HG03060 (cell line): ENCODE measurements around the gene GPR4.
"Not testable (repeated sequence)": the region's sequence is repeated elsewhere in the genome, so short reads cannot be mapped to it uniquely, and the experiment has no call there.

ENCODE experiments used
- ATAC-seq: cut with Tn5 transposase; IDR thresholded peaks from one replicate; pipeline ENCODE4 v1.9.1; 2021; ENCODE audit warnings: low read depth, moderate number of reproducible peaks; ENCODE audit not compliant: unreplicated experiment

GPR4 gene

DNA sequence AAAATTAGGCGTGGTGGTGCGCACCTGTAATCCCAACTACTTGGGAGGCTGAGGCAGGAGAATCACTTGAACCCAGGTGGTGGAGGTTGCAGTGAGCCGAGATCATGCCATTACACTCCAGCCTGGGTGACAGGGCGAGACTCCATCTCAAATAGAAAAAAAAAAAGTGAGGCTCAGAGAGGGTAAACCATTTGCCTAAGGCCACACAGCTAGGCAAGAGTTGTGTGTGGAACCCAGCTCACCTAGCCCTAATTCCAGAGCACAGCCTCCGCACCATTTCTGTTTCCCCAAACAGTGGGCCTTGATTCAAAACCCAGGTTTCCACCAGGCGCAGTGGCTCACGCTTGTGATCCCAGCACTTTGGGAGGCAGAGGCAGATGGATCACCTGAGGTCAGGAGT, 26.2 kb upstream of the GPR4 start:
- not testable (repeated sequence) for ATAC-seq

DNA sequence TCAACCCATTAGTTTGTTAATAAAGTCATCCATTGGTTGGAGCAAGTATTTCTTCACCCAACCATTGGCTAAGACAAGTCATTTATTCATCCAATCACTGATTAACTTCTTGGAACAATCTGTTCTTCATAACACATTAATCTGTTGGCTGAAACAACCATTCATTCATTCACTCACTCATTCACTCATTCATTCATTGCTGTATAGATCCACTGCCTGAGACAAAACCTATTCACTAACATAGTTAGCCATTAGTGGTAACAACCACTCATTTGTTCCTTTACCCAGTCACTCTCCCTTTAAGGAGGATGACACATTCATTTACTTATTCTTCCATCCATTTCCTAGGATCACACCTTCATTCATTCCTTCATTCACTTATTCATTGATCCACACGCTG, 22.0 kb upstream of the GPR4 start:
- no peak for ATAC-seq

DNA sequence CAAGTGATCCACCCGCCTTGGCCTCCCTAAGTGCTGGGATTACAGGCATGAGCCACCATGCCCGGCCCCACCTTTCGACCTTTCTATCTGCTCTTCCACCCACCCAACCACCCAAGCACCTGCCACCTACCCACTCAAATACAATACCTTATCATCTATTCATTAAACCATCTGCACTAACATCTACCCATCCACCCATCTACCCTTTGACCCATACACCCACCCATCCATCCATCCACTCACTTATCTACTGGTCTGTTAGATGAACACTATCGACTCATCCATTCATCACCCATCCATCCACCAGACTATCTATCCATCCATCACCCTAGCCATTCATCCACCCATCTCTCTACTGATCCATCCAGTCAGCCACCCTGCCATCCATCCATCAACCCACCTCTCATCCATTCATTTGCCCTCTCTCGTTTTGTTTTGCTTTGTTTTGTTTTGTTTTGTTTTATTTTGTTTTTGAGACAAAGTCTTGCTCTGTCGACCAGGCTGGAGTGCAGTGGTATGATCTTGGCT, 20.0 kb upstream of the GPR4 start:
- no peak for ATAC-seq

DNA sequence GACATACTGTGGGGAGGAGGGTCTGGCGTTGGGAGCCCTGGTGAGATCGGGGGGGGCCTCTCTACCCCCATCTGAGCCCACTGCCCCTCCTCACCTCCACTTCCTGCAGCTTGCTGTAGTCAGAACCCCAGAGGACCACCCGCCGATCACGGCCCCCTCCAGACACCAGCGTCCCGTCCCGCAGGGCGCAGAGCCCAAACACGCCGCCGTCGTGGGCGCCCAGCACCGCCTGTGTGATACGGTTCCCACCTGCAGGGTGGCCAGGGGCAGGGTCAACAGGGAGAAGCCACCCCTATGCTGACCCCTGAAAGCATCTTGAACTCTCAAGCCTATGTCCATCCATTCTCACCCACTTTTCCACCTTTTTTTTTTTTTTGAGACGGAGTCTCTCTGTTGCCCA, 19.4 kb upstream of the GPR4 start:
- no peak for ATAC-seq

DNA sequence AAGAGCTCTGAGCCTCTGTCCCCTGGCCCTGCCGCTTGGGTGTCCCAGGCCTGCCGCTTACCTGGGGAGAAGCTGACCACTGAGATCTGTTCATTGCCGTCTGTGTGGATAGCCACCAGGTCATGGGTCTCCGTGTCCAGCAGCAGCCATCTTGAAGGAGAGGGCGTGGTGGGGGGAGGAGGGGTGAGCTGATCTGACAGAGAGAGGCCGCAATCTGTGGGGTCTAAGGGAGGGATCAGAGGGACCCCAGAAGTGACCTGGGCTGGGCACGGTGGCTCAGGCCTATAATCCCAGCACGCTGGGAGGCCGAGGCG, 14.6 kb upstream of the GPR4 start:
- ATAC-seq = no peak

DNA sequence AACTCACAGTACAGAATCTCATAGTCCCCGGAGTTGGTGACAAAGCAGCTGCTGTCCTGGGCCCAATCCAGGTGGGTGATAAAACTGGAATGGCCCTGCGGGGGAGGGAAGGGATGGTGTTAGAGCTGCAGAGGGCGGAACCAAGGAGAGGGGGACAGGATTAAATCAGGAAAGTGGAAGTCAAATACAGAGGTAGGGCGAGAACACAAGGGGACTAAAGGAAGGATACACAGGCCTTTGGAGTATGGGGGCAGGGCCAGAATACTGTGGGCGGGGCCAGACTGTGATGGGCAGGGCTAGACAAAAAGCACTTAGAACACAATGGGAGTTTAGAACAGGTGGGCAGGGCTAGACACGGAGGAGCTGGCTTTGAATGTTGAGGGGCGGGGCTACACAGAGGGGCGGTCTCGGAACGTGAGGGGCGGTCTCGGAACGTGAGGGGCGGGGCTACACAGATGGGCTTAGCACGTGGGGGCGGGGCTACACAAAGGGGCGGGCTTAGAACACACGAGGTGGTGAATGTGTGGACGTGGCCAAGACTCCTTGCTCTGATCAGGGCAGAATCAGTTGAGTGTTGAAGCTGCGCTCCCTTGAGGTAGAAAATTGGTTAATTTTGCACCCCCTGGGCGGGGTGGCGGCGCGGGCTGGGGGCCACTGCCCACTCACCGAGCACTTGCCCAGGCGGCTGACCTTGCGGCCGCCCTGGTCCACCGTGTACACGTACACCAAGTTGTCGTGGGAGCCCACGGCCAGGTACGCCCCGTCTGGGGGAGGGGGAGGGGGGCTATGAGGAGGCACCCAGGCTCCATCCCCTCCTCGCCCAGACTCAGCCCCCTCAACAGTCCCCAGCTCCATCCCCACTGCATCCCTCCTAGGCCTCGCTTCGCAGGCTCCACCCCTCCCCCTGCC, 14.0 kb upstream of the GPR4 start:
- no peak for ATAC-seq

DNA sequence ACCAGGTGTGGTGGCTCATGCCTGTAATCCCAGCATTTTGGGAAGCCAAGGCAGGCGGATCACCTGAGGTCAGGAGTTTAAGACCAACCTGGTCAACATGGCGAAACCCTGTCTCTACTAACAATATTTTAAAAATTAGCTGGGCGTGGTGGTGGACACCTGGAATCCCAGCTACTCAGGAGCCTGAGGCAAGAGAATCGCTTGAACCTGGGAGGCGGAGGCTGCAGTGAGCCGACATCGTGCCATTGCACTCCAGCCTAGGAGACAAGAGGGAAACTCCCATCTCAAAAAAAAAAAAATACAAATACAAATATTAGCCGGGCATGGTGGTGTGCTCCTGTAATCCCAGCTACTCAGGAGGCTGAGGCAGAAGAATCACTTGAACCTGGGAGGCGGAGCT, 13.0 kb upstream of the GPR4 start:
- not testable (repeated sequence) for ATAC-seq

DNA sequence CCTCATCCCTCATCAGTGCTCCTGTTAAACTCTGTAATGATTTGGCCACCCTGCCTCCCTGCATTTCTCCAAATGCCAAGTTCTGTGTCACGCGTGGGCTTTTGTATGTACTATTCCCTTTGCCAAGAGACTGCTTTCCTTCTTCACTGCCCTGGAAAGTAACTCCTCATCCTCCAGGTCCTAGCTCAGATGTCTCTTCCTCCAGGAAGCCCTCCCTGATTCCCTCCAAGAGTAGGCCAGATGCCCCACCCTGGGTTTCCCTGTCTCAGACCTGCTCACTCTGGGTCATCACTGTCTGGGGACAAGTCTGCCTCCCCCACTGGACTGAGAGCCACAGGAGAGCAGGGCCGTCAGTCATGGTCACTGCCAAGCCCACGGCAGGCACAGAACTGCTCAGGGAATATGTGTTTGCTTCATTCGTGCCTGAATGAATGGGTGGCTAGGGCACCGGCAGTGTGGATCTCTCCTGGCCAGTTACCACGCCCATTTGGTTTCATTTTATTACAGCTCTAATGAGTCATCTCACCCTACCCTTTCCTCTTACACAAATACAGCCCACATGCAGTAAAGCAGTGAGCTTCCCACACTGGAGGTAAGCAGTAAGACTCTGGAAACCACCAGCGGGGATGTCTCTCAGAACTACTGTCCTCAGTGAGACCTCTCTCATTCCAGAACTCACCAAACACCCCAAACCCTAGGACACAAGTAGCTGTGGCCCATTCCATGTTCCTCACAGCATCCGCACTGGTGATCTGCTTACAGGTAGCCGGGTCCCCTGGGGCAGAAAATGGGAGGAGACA, 12.1 kb upstream of the GPR4 start:
- no peak for ATAC-seq

DNA sequence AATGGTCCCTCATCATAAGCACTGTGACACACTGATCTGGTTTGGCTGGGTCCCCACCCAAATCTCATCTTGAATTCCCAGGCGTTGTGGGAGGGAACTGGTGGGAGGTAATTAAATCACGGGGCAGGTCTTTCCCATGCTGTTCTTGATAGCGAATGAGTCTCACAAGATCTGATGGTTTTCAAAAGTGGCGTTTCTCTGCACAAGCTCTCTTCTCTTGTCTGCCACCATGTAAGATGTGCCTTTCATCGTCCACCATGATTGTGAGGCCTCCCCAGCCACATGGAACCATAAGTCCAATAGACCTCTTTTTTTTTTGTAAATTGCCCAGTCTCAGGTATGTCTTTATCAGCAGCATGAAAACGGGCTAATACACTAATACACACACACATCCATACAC, 6.9 kb upstream of the GPR4 start:
- no peak for ATAC-seq

DNA sequence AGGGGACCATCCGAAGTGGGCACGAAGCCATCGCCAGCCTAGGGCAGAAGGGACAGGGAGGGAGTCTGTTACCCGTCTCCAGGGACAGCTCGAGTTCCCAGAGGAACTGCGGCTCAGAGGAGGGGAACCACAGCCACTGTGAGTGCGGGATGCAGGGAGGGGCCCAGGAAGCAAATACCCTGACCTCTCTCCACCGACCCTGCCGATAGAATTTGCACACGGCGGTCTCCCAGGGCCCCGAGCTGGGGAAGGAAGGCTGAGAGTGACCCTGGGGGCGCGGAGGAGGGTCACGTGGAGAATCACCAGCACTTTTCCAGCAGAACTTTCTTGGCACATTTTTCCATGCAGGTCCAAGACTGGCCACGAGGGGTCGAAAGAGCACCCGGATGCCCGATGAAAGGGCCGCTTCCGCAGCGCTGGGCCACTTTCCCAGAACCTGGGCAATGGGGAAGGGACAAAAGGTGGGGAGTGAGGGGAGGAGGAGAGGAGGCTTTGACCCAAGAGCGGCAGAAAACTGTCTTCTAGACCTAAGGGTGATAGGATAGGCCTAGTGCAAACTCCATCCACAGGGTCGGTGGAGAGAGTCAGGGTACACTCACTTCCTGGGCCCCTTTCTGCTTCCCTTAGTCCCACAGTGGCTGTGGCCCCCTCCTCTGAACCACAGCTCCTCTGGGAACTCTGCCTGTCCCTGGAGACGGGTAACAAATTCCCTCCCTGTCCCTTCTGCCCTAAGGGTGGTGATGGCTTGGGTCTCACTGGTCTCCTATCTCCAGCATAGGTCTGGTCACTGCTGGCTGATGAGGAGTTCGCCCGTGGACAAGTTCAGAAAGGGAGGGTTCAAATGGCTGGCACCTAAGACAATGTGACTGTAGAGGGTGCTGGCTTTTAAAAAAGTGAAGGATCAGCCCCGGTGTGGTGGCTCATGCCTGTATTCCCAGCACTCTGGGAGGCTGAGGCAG, 5.3 kb upstream of the GPR4 start:
- ATAC-seq = no peak

DNA sequence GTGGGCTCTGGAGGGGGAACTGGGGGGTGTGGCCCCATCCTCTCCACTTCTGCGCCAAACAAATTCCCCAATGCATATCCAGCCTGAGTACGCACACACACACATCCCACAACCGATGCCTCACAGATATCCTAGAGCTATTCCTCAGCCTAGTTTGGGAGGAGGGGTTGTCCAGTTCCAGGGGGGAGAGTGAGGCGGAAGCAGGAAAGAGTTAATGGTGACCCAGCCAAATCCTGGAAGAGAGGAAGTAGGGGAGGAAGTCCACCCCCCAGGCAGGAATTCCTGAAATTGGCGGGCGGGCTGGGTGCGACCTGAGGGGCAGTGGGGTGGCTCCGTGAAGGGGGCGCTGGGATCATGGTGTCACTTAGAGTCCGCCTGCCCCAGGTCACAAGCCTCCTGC, 897 bp downstream of the GPR4 start:
- ATAC-seq = no peak

DNA sequence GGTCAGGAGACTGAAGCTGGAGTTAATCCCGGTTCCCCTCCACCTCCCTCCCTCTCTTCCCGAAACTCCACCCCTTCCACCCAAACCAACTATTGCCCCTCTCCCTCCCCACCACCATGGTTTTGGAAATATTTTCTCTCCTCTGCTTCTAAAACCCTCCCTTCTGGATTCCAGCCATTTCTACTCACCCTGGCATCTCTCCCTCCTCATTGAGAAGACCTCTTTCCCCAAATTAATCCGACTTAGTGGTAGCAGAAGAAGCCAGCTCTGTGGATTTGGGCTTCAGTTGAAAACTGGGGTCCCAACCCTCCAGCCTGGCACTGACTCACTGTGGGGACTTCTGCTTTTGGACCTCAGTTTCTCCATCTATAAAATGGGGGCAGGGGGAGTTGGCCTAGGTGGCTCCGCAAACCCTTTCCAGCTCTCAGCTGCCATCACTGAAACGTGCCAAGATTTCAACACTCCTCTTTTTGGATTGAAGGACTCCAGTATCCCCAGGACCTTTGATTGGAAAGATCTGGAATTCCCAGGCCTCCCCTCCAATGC, 1.6 kb downstream of the GPR4 start:
- ATAC-seq = no peak

DNA sequence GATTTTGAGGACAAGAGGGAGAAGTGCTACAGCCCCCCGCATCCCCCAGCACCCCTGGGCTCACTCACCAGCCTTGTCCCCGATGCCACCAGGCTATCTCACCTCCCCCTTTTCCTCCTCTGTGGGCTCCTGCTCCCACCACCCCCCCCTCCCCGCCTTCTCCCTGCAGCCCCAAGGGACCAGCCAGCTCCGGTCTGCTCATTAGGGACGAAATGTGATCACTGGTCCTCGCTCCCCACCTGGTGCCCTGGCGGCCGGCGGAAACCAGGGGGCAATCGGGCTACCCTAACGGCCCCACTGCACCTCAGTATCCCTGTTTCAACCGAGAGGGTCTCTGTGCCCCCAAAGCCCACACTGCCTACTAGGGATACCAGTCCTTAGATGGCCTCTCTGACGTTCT, 2.7 kb downstream of the GPR4 start:
- no peak for ATAC-seq

DNA sequence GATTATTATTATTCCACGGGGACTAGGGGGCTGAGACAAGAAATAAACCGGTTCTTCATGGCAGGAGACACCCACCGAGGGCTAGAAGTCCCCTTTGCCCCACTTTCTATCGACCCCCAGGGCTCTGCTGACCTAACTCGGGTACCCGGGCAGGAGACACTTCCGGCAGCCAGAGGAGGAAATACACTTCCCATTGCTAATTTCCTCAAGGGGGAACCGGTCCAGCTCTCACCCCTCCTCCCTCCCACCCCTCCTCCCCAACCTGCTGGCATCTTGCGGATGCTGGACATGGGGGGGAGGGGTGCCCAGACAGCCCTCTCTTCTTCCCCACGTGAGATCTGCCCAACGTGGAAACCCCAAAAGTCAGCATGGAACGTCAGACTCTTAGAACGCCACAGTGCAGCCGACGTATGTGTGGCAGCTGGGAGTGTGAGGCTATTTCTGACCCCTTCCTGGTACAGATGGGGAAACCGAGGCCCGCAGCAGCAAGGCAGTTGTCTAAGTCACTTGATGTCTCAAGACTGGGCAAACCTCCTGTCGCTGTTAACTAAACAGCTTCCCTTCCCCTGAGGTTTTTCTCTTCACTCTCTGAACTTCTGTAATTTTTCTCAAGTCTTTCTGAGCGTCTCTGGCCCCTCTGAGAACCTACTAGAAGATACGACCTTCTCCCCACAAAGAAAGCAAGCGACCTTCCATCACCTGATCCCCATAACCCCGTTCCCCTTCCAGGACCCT, 3.6 kb downstream of the GPR4 start:
- ATAC-seq = no peak

DNA sequence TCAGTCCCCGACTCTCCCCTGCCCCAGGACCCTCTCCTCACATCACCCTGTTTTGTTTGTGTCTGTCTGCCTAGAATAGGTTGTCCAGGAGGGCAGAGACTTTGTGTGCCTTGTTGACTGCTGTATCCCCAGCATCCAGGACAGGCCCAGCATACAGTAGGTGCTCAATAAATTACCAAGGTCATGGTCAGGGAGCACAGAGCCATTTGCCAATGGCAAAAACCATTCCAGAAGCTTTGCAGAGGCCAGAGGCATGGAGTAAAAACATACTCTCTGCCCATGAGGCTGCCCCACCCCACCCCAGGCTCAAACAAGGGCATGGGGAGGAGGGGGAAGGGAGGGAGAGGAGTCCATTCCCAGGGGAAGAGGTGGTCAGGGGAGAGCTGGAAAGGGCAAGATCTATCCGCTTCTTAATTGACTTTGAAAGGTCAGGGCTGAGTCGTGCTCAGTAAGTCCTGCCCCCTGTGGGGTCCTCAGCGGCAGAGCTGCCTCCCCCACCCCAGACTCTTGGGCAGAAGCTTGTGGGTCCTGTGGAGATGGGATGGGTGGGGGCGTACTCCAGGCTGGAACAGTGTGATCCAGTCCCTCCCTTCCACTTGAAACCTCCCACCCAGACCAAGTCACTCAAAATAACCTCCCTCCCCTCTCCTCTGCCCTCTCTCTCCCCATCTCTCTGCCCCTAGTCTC, 4.4 kb downstream of the GPR4 start:
- ATAC-seq = no peak

DNA sequence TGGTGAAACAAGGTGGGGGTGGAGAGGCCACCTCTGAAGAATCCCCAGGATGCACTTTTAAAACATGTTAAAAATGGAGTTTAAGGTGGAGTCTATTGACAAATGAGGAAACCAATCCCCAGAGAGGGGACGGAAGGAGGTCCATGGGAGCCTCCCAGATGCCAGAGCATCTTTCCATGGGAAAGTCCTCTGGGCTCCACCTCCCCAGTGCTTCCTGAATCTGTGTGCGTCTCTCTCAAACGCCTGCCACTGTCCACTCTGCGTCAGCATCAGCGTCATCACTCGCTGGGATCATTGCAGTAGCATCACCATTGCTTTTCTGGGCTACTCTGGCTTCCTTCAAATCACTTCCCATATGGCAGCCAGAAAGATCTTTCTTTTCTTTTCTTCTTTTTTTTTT, 6.2 kb downstream of the GPR4 start:
- no peak for ATAC-seq

DNA sequence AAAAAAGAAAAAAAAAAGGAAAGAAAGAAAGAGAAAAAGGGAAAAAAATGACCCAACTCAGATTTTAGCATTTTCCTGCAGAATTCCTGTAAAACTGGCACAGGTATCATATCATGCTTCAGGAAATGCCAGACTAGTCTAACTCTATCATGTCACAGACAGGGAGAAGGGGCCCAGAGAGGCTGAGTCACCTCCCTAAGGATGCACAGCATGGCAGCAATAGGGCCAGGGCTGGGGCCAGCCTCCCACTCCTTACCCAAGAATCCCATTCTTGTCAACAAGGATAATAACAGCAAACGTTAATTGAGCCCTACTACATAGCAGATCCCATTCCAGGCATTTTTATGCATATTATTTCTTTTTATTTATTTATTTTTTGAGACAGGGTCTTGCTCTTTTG, 8.5 kb downstream of the GPR4 start:
- no peak for ATAC-seq

DNA sequence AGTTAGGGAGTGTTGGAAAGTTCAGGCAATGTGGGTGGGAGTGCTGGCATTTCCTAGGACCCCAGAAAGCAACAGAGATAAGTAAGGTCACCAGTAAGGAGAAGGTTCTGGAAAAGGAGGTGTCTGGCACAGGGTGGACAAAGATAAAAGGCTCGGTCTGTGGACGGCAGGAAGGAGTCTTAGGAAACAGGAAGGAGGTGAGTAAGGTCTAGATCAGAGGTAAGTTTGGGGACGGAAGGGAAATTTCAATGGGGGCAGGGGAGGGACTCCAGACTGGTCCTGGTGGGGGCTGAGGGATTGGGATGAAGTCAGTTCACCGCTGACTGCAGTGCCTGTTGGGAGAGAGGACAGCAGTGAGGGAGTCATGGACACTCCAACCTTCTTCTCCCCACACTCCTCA, 9.6 kb downstream of the GPR4 start:
- ATAC-seq = no peak

DNA sequence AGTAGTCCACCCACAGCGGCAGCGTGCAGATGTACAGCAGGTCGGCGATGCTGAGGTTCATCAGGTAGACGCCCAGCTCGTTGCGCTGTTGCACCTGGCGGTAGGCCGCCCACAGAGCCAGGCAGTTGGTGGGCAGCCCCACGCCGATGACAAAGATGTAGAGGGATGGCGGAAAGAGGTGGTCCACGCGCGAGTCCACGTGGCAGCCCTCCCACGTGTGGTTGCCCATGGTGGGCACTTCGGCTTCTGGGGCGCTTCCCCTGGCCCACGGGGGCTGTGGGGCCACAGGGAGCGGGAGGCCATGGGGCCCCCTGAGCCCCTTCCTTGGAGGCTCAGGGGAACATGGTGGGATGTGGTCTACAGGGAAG, 10.4 kb downstream of the GPR4 start:
- no peak for ATAC-seq
